SK-N-SH (cell line): Measurements from ENCODE around the gene C5orf58. TPM values are rescaled to one million over a fixed set of nuclear protein-coding genes. Genes with fewer than 3 reads are reported as not detected.

ENCODE experiments used
- CTCF ChIA-PET: fragments of 300-600, 350-600 bp; formaldehyde crosslinking; extraction: SDS; loops from one replicate; lab custom pipeline; 2021; lab: Yijun Ruan, JAX
- POLR2A ChIA-PET: fragments of 350-600 bp; sonication (Branson Sonifier 250); formaldehyde crosslinking; extraction: SDS; loops from one replicate; lab custom pipeline; 2020; ENCODE audit warnings: antibody characterized with exemption, inconsistent platforms; lab: Yijun Ruan, JAX
- DNase-seq: peaks from one replicate; pipeline ENCODE4 v3.0.0; 2012
- H2AFZ ChIP-seq: fragments of 200-600 bp; sonication (generic); 2 replicates; pipeline ENCODE4 v1.8.1; 2016; ENCODE audit warnings: antibody characterized with exemption, mild to moderate bottlenecking, low read depth
- H3F3A ChIP-seq: fragments of 200-600 bp; sonication (generic); replicated peaks from 2 replicates; pipeline ENCODE3; 2016; ENCODE audit warnings: antibody characterized with exemption, mild to moderate bottlenecking; ENCODE audit not compliant: insufficient read depth
- H3K27ac ChIP-seq, 2 experiments: fragments of 200-500 bp in 1 of 2; fragments of 200-600 bp in 1 of 2; sonication (Bioruptor generic) in 1 of 2; sonication (generic), shearing (Covaris generic) in 1 of 2; 2 replicates each; pipeline versions ENCODE4 v1.5.1 to v1.6.1; 2014 to 2016; ENCODE audit warnings: low read depth in 2 of 2, inconsistent platforms in 1 of 2, low read length in 1 of 2, mild to moderate bottlenecking in 1 of 2, mixed read lengths in 1 of 2
- H3K27me3 ChIP-seq: fragments of 200-600 bp; sonication (generic), shearing (Covaris generic); 2 replicates; pipeline ENCODE4 v1.6.1; 2016; ENCODE audit warnings: mixed run types; ENCODE audit not compliant: insufficient read depth
- H3K36me3 ChIP-seq, 2 experiments: fragments of 200-500 bp in 1 of 2; fragments of 200-600 bp in 1 of 2; sonication (Bioruptor generic) in 1 of 2; sonication (generic) in 1 of 2; replicated peaks in 1 of 2; 2 replicates each; pipeline versions ENCODE3 to v1.5.1; 2014 to 2016; ENCODE audit warnings: low read length in 1 of 2, mild to moderate bottlenecking in 1 of 2; ENCODE audit not compliant: insufficient read depth in 2 of 2, control insufficient read depth in 1 of 2
- H3K4me1 ChIP-seq, 2 experiments: fragments of 200-500 bp in 1 of 2; fragments of 200-600 bp in 1 of 2; sonication (Bioruptor generic) in 1 of 2; sonication (generic), shearing (Covaris generic) in 1 of 2; 2 replicates each; pipeline versions ENCODE4 v1.5.1 to v1.6.1; 2014 to 2016; ENCODE audit warnings: low read depth in 1 of 2, low read length in 1 of 2, mixed run types in 1 of 2; ENCODE audit not compliant: insufficient read depth in 2 of 2, control insufficient read depth in 1 of 2
- H3K4me2 ChIP-seq: fragments of 200-600 bp; sonication (generic), shearing (Covaris generic); 2 replicates; pipeline ENCODE4 v1.6.1; 2017; ENCODE audit warnings: mixed run types
- H3K4me3 ChIP-seq, 2 experiments: fragments of 200-500 bp in 1 of 2; fragments of 200-600 bp in 1 of 2; sonication (Bioruptor generic) in 1 of 2; sonication (generic), shearing (Covaris generic) in 1 of 2; 2 replicates each; pipeline versions ENCODE4 v1.5.1 to v1.8.1; 2014 to 2016; ENCODE audit warnings: low read depth in 2 of 2, inconsistent platforms in 1 of 2, low read length in 1 of 2, mild to moderate bottlenecking in 1 of 2, mixed read lengths in 1 of 2, moderate library complexity in 1 of 2
- H3K79me2 ChIP-seq: fragments of 200-600 bp; sonication (generic); 2 replicates; pipeline ENCODE4 v1.8.1; 2017; ENCODE audit warnings: mild to moderate bottlenecking; ENCODE audit not compliant: insufficient read depth
- H3K9ac ChIP-seq: fragments of 200-600 bp; sonication (generic); 2 replicates; pipeline ENCODE4 v1.6.1; 2017; ENCODE audit warnings: mixed run types
- H3K9me2 ChIP-seq: fragments of 200-600 bp; sonication (generic); 2 replicates; pipeline ENCODE4 v1.6.1; 2017; ENCODE audit warnings: mixed run types
- H3K9me3 ChIP-seq: fragments of 200-600 bp; sonication (generic); 2 replicates; pipeline ENCODE4 v1.6.1; 2017; ENCODE audit warnings: mixed run types, mild to moderate bottlenecking, moderate library complexity
- H4K20me1 ChIP-seq: fragments of 200-600 bp; sonication (generic); 2 replicates; pipeline ENCODE4 v1.6.1; 2017; ENCODE audit warnings: mild to moderate bottlenecking, mixed run types; ENCODE audit not compliant: insufficient read depth
- CHD2 ChIP-seq: fragments of 150-350 bp; IDR thresholded peaks from 2 replicates; pipeline ENCODE4 v1.6.1; 2018; ENCODE audit warnings: low read length; ENCODE audit not compliant: partially characterized antibody
- EP300 ChIP-seq, 2 experiments: IDR thresholded peaks; 2 replicates each; pipeline versions ENCODE4 v1.4.0 to v1.6.1; 2012; ENCODE audit warnings: borderline replicate concordance in 1 of 2, low read depth in 1 of 2, low read length in 1 of 2
- FOXJ3 ChIP-seq: sonication (generic); formaldehyde crosslinking; IDR thresholded peaks from 2 replicates; pipeline ENCODE4 v1.5.1; 2020; ENCODE audit warnings: mild to moderate bottlenecking, missing genetic modification reagents
- IRF3 ChIP-seq: fragments of 150-350 bp; IDR thresholded peaks from 2 replicates; pipeline ENCODE4 v1.6.1; 2016; ENCODE audit warnings: mild to moderate bottlenecking, low read depth, low read length
- MEF2A ChIP-seq: IDR thresholded peaks from 2 replicates; pipeline ENCODE4 v1.4.0; 2012; ENCODE audit warnings: low read depth, borderline replicate concordance
- NRF1 ChIP-seq: IDR thresholded peaks from 2 replicates; pipeline ENCODE4 v1.6.1; 2012; ENCODE audit warnings: low read depth, mild to moderate bottlenecking, low read length
- PBX3 ChIP-seq: IDR thresholded peaks from 2 replicates; pipeline ENCODE4; 2012
- RAD21 ChIP-seq: IDR thresholded peaks from 2 replicates; pipeline ENCODE4 v1.6.1; 2012; ENCODE audit warnings: mild to moderate bottlenecking, low read length
- SMC3 ChIP-seq: IDR thresholded peaks from 2 replicates; pipeline ENCODE4 v1.6.1; 2012; ENCODE audit warnings: low read depth, low read length, improper control_type of control experiment
- TAF1 ChIP-seq: IDR thresholded peaks from 2 replicates; pipeline ENCODE4 v1.6.1; 2012; ENCODE audit warnings: low read depth, mild to moderate bottlenecking, low read length, moderate library complexity, borderline replicate concordance
- TEAD4 ChIP-seq: IDR thresholded peaks from 2 replicates; pipeline ENCODE4 v1.4.0; 2012; ENCODE audit warnings: mild to moderate bottlenecking, borderline replicate concordance; ENCODE audit not compliant: insufficient read depth
- WGBS: methylation state at CpG from one replicate; pipeline ENCODE4 v1.1.6; 2017; ENCODE audit warnings: low lambda C conversion rate; 5-methylcytosine and 5-hydroxymethylcytosine counted together
- polyA plus RNA-seq, 3 experiments: library from polyadenylated mRNA; depleted of rRNA; stranded (reverse); fragments of >200 nt; gene quantifications; 2 replicates each; pipeline ENCODE4 v1.2.3, GENCODE V29; 2012
- TF ChIP-seq, protein P1 (sequence below): fragments of 200-600 bp; sonication (generic); IDR thresholded peaks from 2 replicates; pipeline ENCODE4 v1.6.1; 2017; ENCODE audit warnings: antibody characterized with exemption, mild to moderate bottlenecking, moderate library complexity
- TF ChIP-seq, protein P2 (sequence below): IDR thresholded peaks from 2 replicates; pipeline ENCODE4 v1.6.1; 2012; ENCODE audit warnings: mild to moderate bottlenecking, low read depth, low read length, moderate library complexity
- TF ChIP-seq, protein P3 (sequence below): IDR thresholded peaks from 2 replicates; pipeline ENCODE4 v1.4.0; 2012; ENCODE audit warnings: low read depth, borderline replicate concordance
- TF ChIP-seq, protein P4 (sequence below): IDR thresholded peaks from 2 replicates; pipeline ENCODE4 v1.4.0; 2012; ENCODE audit warnings: low read depth

Gene C5orf58
- polyA plus RNA-seq, 1 of the 3 experiments (the other 2 are of a cell fraction), result not detected

DNA sequence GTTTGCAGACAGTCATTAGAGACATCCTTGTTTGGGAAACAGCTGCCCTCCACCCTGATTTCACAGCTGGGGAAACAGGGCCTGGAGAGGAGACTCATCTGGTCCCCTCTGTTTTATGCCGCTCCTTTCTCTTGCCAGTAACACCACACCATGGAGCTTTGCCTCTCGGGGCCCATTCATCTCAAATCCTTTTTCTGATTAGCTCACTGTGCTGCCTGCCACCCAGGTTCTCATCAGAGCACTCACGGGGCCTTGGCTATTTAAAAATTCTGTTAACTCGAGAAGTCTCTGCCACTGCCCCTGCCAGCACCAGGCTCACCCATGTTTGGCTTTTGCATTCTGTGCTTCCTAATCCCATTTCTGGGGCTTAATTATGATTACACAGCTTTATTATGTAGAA lies 36.8 kb upstream of the C5orf58 start:
- Histone ChIP-seq H3K4me3 (no peak overlapping the region), H3K9ac (no peak overlapping the region), H3K27me3 (peaks cover 4% of the 10 kb centered on the region; the same call in 1 of the 2 replicates), H3K4me1 (peaks cover 0 to 11% of the 10 kb centered on the region in 2 experiments; a peak in 1 of 4 replicates), H3K36me3 (no peaks in the 10 kb centered on the region), H3K9me2 (no peaks in the 10 kb centered on the region), H3K4me2 (no peak overlapping the region), H3K79me2 (no peaks in the 10 kb centered on the region), H4K20me1 (no peaks in the 10 kb centered on the region), H3F3A (no peaks in the 10 kb centered on the region), H3K27ac (no peak overlapping the region), H2AFZ (no peak overlapping the region), H3K9me3 (no peaks in the 10 kb centered on the region)
- ChIA-PET CTCF (interaction anchor here (0.8 to 9.3 kb wide), 7 partner anchors 10 to 215 kb away, joined by 3 to 81 read pairs (median 4); no protein-coding TSS in a partner anchor), POLR2A (no interaction called here)
- DNase-seq, result no peak
- 57% methylated on average over 4 of the region's 4 CpGs for WGBS
- no peak for TF ChIP-seq TEAD4
- TF ChIP-seq FOXJ3 (CRISPR knock-in tag), result no peak
- no peak for TF ChIP-seq NRF1
- TF ChIP-seq TAF1, result no peak
- TF ChIP-seq SMC3, result no peak
- TF ChIP-seq, protein P1, sequence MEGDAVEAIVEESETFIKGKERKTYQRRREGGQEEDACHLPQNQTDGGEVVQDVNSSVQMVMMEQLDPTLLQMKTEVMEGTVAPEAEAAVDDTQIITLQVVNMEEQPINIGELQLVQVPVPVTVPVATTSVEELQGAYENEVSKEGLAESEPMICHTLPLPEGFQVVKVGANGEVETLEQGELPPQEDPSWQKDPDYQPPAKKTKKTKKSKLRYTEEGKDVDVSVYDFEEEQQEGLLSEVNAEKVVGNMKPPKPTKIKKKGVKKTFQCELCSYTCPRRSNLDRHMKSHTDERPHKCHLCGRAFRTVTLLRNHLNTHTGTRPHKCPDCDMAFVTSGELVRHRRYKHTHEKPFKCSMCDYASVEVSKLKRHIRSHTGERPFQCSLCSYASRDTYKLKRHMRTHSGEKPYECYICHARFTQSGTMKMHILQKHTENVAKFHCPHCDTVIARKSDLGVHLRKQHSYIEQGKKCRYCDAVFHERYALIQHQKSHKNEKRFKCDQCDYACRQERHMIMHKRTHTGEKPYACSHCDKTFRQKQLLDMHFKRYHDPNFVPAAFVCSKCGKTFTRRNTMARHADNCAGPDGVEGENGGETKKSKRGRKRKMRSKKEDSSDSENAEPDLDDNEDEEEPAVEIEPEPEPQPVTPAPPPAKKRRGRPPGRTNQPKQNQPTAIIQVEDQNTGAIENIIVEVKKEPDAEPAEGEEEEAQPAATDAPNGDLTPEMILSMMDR, result no peak
- TF ChIP-seq, protein P2, sequence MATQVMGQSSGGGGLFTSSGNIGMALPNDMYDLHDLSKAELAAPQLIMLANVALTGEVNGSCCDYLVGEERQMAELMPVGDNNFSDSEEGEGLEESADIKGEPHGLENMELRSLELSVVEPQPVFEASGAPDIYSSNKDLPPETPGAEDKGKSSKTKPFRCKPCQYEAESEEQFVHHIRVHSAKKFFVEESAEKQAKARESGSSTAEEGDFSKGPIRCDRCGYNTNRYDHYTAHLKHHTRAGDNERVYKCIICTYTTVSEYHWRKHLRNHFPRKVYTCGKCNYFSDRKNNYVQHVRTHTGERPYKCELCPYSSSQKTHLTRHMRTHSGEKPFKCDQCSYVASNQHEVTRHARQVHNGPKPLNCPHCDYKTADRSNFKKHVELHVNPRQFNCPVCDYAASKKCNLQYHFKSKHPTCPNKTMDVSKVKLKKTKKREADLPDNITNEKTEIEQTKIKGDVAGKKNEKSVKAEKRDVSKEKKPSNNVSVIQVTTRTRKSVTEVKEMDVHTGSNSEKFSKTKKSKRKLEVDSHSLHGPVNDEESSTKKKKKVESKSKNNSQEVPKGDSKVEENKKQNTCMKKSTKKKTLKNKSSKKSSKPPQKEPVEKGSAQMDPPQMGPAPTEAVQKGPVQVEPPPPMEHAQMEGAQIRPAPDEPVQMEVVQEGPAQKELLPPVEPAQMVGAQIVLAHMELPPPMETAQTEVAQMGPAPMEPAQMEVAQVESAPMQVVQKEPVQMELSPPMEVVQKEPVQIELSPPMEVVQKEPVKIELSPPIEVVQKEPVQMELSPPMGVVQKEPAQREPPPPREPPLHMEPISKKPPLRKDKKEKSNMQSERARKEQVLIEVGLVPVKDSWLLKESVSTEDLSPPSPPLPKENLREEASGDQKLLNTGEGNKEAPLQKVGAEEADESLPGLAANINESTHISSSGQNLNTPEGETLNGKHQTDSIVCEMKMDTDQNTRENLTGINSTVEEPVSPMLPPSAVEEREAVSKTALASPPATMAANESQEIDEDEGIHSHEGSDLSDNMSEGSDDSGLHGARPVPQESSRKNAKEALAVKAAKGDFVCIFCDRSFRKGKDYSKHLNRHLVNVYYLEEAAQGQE, result no peak
- TF ChIP-seq CHD2, result no peak

GRCh38 chr5:170200876-170201275 lies 31.9 kb upstream of the C5orf58 start:
- H3K27me3 ChIP-seq, result peaks cover 4% of the 10 kb centered on the region; the same call in 1 of the 2 replicates
- WGBS, result 0% methylated on average over 1 of the region's 1 CpG
- no peaks in the 10 kb centered on the region for H3K79me2 ChIP-seq
- H3K4me3 ChIP-seq, result no peak overlapping the region
- H4K20me1 ChIP-seq, result no peaks in the 10 kb centered on the region
- H3K27ac ChIP-seq, result no peak overlapping the region
- no peak for DNase-seq
- ChIA-PET CTCF (interaction anchor here (2.0 to 3.2 kb wide), 4 partner anchors 15 to 100 kb away, joined by 8 to 21 read pairs (median 13); no protein-coding TSS in a partner anchor), POLR2A (no interaction called here)
- no peak overlapping the region for H3K4me2 ChIP-seq
- H3F3A ChIP-seq, result no peaks in the 10 kb centered on the region
- H2AFZ ChIP-seq, result no peak overlapping the region
- H3K4me1 ChIP-seq, result peaks cover 0 to 6% of the 10 kb centered on the region in 2 experiments; a peak in 1 of 4 replicates
- no peaks in the 10 kb centered on the region for H3K36me3 ChIP-seq
- no peak overlapping the region for H3K9ac ChIP-seq
- H3K9me2 ChIP-seq, result no peaks in the 10 kb centered on the region
- no peaks in the 10 kb centered on the region for H3K9me3 ChIP-seq
- TF ChIP-seq, protein P3, sequence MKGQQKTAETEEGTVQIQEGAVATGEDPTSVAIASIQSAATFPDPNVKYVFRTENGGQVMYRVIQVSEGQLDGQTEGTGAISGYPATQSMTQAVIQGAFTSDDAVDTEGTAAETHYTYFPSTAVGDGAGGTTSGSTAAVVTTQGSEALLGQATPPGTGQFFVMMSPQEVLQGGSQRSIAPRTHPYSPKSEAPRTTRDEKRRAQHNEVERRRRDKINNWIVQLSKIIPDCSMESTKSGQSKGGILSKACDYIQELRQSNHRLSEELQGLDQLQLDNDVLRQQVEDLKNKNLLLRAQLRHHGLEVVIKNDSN, result no peak
- TF ChIP-seq EP300 (IDR thresholded peaks at IDR 0.05; ENCODE audit: borderline replicate concordance in 1 of 2, low read depth in 1 of 2, low read length in 1 of 2) (no peak), PBX3 (no peak), RAD21 (no peak), MEF2A (no peak), IRF3 (no peak)
- TF ChIP-seq, protein P4, sequence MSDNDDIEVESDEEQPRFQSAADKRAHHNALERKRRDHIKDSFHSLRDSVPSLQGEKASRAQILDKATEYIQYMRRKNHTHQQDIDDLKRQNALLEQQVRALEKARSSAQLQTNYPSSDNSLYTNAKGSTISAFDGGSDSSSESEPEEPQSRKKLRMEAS, result no peak
